ENCODE results near the gene CACNG7. TPM values are rescaled to one million over a fixed set of nuclear protein-coding genes. Genes with fewer than 3 reads are reported as not detected.

The CACNG7 gene
- total RNA-seq, 2 donors from 2014 or later, result 0.16 TPM; not detected in 1

- Histone ChIP-seq H3K9ac (ENCODE audit: low read depth in 2 of 2, low read length in 2 of 2) (peak overlapping the region in 1 of 2 donors; percentile 43), H3K27ac (no peak overlapping the region), H3K4me1 (peaks cover 7% of the 10 kb centered on the region), H3K9me3 (no peaks in the 10 kb centered on the region), H3K4me3 (peak overlapping the region; percentile 26), H3K36me3 (peaks cover 6% of the 10 kb centered on the region), H3K27me3 (no peaks in the 10 kb centered on the region)
- TF ChIP-seq CTCF (IDR thresholded peaks at IDR 0.05), result no peak
- intact Hi-C loops (cut with DNase I), result no loop called here
- no peak for DNase-seq
Measured at GRCh38 chr19:53871454-53871853, 37.6 kb upstream of the CACNG7 start.

- Histone ChIP-seq H3K27me3 (no peaks in the 10 kb centered on the region), H3K9ac (ENCODE audit: low read depth in 2 of 2, low read length in 2 of 2) (no peak overlapping the region), H3K4me1 (peaks cover 7% of the 10 kb centered on the region), H3K36me3 (peaks cover 6% of the 10 kb centered on the region), H3K4me3 (no peak overlapping the region), H3K27ac (no peak overlapping the region), H3K9me3 (no peaks in the 10 kb centered on the region)
- intact Hi-C loops (cut with DNase I), result no loop called here
- no peak for TF ChIP-seq CTCF (IDR thresholded peaks at IDR 0.05)
- DNase-seq, result no peak
Measured at GRCh38 chr19:53872762-53873161, 36.3 kb upstream of the CACNG7 start.

DNA sequence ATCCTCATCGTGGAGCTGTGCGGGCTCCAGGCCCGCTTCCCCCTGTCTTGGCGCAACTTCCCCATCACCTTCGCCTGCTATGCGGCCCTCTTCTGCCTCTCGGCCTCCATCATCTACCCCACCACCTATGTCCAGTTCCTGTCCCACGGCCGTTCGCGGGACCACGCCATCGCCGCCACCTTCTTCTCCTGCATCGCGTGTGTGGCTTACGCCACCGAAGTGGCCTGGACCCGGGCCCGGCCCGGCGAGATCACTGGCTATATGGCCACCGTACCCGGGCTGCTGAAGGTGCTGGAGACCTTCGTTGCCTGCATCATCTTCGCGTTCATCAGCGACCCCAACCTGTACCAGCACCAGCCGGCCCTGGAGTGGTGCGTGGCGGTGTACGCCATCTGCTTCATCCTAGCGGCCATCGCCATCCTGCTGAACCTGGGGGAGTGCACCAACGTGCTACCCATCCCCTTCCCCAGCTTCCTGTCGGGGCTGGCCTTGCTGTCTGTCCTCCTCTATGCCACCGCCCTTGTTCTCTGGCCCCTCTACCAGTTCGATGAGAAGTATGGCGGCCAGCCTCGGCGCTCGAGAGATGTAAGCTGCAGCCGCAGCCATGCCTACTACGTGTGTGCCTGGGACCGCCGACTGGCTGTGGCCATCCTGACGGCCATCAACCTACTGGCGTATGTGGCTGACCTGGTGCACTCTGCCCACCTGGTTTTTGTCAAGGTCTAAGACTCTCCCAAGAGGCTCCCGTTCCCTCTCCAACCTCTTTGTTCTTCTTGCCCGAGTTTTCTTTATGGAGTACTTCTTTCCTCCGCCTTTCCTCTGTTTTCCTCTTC, 35.1 kb upstream of the CACNG7 start:
- Histone ChIP-seq H3K4me1 (peaks cover 7% of the 10 kb centered on the region), H3K4me3 (no peak overlapping the region), H3K9ac (ENCODE audit: low read depth in 2 of 2, low read length in 2 of 2) (no peak overlapping the region), H3K9me3 (no peaks in the 10 kb centered on the region), H3K36me3 (peaks cover 6% of the 10 kb centered on the region), H3K27ac (no peak overlapping the region), H3K27me3 (no peaks in the 10 kb centered on the region)
- DNase-seq, result no peak
- TF ChIP-seq CTCF (IDR thresholded peaks at IDR 0.05), result no peak
- intact Hi-C loops (cut with DNase I), result no loop called here

- H3K27ac ChIP-seq, result no peak overlapping the region
- H3K4me3 ChIP-seq, result no peak overlapping the region
- peaks cover 2% of the 10 kb centered on the region for H3K27me3 ChIP-seq
- intact Hi-C loops (cut with DNase I), result no loop called here
- peaks cover 7% of the 10 kb centered on the region for H3K4me1 ChIP-seq
- H3K36me3 ChIP-seq, result peaks cover 6% of the 10 kb centered on the region
- H3K9ac ChIP-seq (ENCODE audit: low read depth in 2 of 2, low read length in 2 of 2), result no peak overlapping the region
- no peak for TF ChIP-seq CTCF (IDR thresholded peaks at IDR 0.05)
- DNase-seq, result no peak
- no peaks in the 10 kb centered on the region for H3K9me3 ChIP-seq
Measured at GRCh38 chr19:53874606-53874990, 34.5 kb upstream of the CACNG7 start.

DNA sequence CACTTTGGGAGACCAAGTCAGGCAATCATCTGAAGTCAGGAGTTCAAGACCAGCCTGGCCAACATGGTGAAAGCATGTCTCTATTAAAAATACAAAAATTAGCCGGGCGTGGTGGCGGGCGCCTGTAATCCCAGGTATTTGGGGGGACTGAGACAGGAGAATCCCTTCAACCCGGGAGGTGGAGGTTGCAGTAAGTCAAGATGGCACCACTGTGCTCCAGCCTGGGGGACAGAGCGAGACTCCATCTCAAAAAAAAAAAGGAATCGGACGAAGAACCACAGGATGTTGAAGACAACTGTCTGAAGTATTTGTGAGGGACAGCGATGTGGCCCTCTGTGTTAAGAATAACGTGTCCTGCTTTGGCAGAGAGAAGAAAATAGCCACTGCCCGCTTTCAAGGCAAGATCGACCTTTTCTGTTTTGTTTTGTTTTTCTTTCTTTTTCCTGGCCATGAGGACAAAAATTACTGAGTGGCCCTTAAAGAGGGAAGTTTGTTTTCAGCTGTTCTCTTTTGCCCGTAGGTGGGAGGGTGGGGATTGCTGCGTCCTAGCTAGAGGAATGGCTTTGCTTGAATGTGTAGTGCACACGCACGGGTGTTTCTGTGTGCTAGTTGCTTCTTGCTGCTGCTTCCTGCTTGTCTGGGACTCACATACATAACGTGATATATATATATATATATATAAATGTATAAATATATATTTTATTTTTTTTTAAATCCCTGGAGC, 33.3 kb upstream of the CACNG7 start:
- no peak for DNase-seq
- TF ChIP-seq CTCF (IDR thresholded peaks at IDR 0.05), result no peak
- Histone ChIP-seq H3K27ac (no peak overlapping the region), H3K4me3 (no peak overlapping the region), H3K4me1 (peaks cover 6% of the 10 kb centered on the region), H3K36me3 (peaks cover 6% of the 10 kb centered on the region), H3K9me3 (no peaks in the 10 kb centered on the region), H3K9ac (ENCODE audit: low read depth in 2 of 2, low read length in 2 of 2) (no peak overlapping the region), H3K27me3 (peaks cover 6% of the 10 kb centered on the region)
- intact Hi-C loops (cut with DNase I), result no loop called here
